H9 (cell line): ENCODE data around the gene SETD3. TPM values are rescaled to one million over a fixed set of nuclear protein-coding genes. Genes with fewer than 3 reads are reported as not detected.

ENCODE experiments used
- DNase-seq: peaks from one replicate; pipeline ENCODE4 v3.0.0-alpha.2; 2017
- H2AFZ ChIP-seq: one replicate; pipeline ENCODE4 v1.6.1; 2013; ENCODE audit warnings: mild to moderate bottlenecking, low read length, control low read depth, moderate library complexity
- H2AK5ac ChIP-seq: 2 replicates; pipeline ENCODE4 v1.6.1; 2013; ENCODE audit warnings: low read length, control low read depth, mixed read lengths; ENCODE audit not compliant: insufficient read length
- H2BK120ac ChIP-seq: one replicate; pipeline ENCODE4 v1.6.1; 2013; ENCODE audit warnings: low read depth, mild to moderate bottlenecking, low read length, control low read depth, inconsistent platforms; ENCODE audit not compliant: poor library complexity, severe bottlenecking
- H2BK12ac ChIP-seq: 2 replicates; pipeline ENCODE4 v1.6.1; 2013; ENCODE audit warnings: low read length, control low read depth, mixed read lengths, low read depth; ENCODE audit not compliant: insufficient read length
- H2BK15ac ChIP-seq: 2 replicates; pipeline ENCODE4 v1.6.1; 2013; ENCODE audit warnings: low read depth, low read length, control low read depth
- H2BK20ac ChIP-seq: one replicate; pipeline ENCODE4 v1.6.1; 2013; ENCODE audit warnings: low read depth, mild to moderate bottlenecking, low read length, control low read depth, inconsistent platforms; ENCODE audit not compliant: poor library complexity, severe bottlenecking
- H2BK5ac ChIP-seq: 2 replicates; pipeline ENCODE4 v1.6.1; 2013; ENCODE audit warnings: low read length, control low read depth, mixed read lengths; ENCODE audit not compliant: insufficient read length
- H3K14ac ChIP-seq: 2 replicates; pipeline ENCODE4 v1.6.1; 2013; ENCODE audit warnings: low read length, control low read depth; ENCODE audit not compliant: insufficient read depth
- H3K18ac ChIP-seq: 2 replicates; pipeline ENCODE4 v1.6.1; 2013; ENCODE audit warnings: low read depth, mild to moderate bottlenecking, mixed read lengths, low read length, control low read depth; ENCODE audit not compliant: insufficient read length
- H3K23ac ChIP-seq: 2 replicates; pipeline ENCODE4 v1.6.1; 2013; ENCODE audit warnings: low read length, control low read depth, mixed read lengths, low read depth; ENCODE audit not compliant: insufficient read length
- H3K23me2 ChIP-seq: 2 replicates; pipeline ENCODE4 v1.6.1; 2013; ENCODE audit warnings: low read depth, mild to moderate bottlenecking, mixed read lengths, low read length, control low read depth; ENCODE audit not compliant: insufficient read length, poor library complexity, severe bottlenecking
- H3K27ac ChIP-seq: 2 replicates; pipeline ENCODE4 v1.5.1; 2013; ENCODE audit warnings: low read length, control low read depth, mixed read lengths, low read depth; ENCODE audit not compliant: insufficient read length
- H3K27me3 ChIP-seq: 2 replicates; pipeline ENCODE4 v1.6.1; 2013; ENCODE audit warnings: low read length, control low read depth, inconsistent platforms; ENCODE audit not compliant: insufficient read depth
- H3K4ac ChIP-seq: 2 replicates; pipeline ENCODE4 v1.6.1; 2013; ENCODE audit warnings: low read depth, mild to moderate bottlenecking, control low read depth, inconsistent platforms, low read length, moderate library complexity
- H3K4me1 ChIP-seq: 2 replicates; pipeline ENCODE4 v1.6.1; 2013; ENCODE audit warnings: low read length, control low read depth, inconsistent platforms; ENCODE audit not compliant: insufficient read depth
- H3K4me2 ChIP-seq: 2 replicates; pipeline ENCODE4 v1.6.1; 2013; ENCODE audit warnings: low read length, control low read depth, mixed read lengths; ENCODE audit not compliant: insufficient read length, insufficient read depth
- H3K56ac ChIP-seq: 2 replicates; pipeline ENCODE4 v1.6.1; 2013; ENCODE audit warnings: low read depth, mild to moderate bottlenecking, mixed read lengths, low read length, control low read depth; ENCODE audit not compliant: insufficient read length
- H3K79me1 ChIP-seq: 2 replicates; pipeline ENCODE4 v1.6.1; 2013; ENCODE audit warnings: low read depth, mild to moderate bottlenecking, moderate library complexity, low read length, control low read depth, inconsistent platforms; ENCODE audit not compliant: insufficient read depth, poor library complexity, severe bottlenecking
- H3K79me2 ChIP-seq: 2 replicates; pipeline ENCODE4 v1.6.1; 2013; ENCODE audit warnings: low read length, control low read depth, inconsistent platforms; ENCODE audit not compliant: insufficient read depth
- H3K9ac ChIP-seq: 2 replicates; pipeline ENCODE4 v1.6.1; 2013; ENCODE audit warnings: low read length, control low read depth, mixed read lengths; ENCODE audit not compliant: insufficient read length; ENCODE audit errors: extremely low read depth
- H3K9me3 ChIP-seq: one replicate; pipeline ENCODE4 v1.6.1; 2013; ENCODE audit warnings: low read depth, low read length, inconsistent platforms; ENCODE audit not compliant: control insufficient read depth
- H3T11ph ChIP-seq: one replicate; pipeline ENCODE4 v1.6.1; 2013; ENCODE audit warnings: mild to moderate bottlenecking, low read length, control low read depth, inconsistent platforms
- H4K20me1 ChIP-seq: one replicate; pipeline ENCODE4 v1.6.1; 2013; ENCODE audit not compliant: control insufficient read depth, insufficient read length, insufficient read depth
- H4K5ac ChIP-seq: 2 replicates; pipeline ENCODE4 v1.6.1; 2013; ENCODE audit warnings: low read depth, mild to moderate bottlenecking, mixed read lengths, low read length, control low read depth; ENCODE audit not compliant: insufficient read length
- H4K8ac ChIP-seq: replicated peaks from 2 replicates; pipeline ENCODE4 v1.6.1; 2013; ENCODE audit warnings: low read length, control low read depth, mixed read lengths, low read depth; ENCODE audit not compliant: insufficient read length
- H4K91ac ChIP-seq: 2 replicates; pipeline ENCODE4 v1.6.1; 2013; ENCODE audit warnings: low read depth, mild to moderate bottlenecking, moderate library complexity, mixed read lengths, low read length, control low read depth; ENCODE audit not compliant: insufficient read length
- H3K27ac Mint-ChIP-seq, 3 experiments: 2 replicates in 2 of 3; 3 replicates in 1 of 3; pipeline ENCODE4 v1.8.0; 2020 to 2021; ENCODE audit warnings: mixed read lengths in 3 of 3, mild to moderate bottlenecking in 1 of 3, moderate library complexity in 1 of 3
- H3K27me3 Mint-ChIP-seq: 2 replicates; pipeline ENCODE4 v1.8.0; 2021; ENCODE audit warnings: low read depth, mild to moderate bottlenecking, moderate library complexity, mixed read lengths
- H3K36me3 Mint-ChIP-seq, 3 experiments: 2 replicates in 2 of 3; 3 replicates in 1 of 3; pipeline ENCODE4 v1.8.0; 2020 to 2021; ENCODE audit warnings: low read depth in 3 of 3, mixed read lengths in 3 of 3; ENCODE audit not compliant: insufficient read depth in 1 of 3
- H3K4me1 Mint-ChIP-seq, 2 experiments: 2 replicates each; pipeline ENCODE4 v1.8.0; 2020; ENCODE audit warnings: mixed read lengths in 2 of 2
- H3K4me3 Mint-ChIP-seq, 2 experiments: 2 replicates in 1 of 2; 3 replicates in 1 of 2; pipeline ENCODE4 v1.8.0; 2020 to 2021; ENCODE audit warnings: mild to moderate bottlenecking in 2 of 2, mixed read lengths in 2 of 2, moderate library complexity in 1 of 2
- H3K9me3 Mint-ChIP-seq, 2 experiments: 2 replicates in 1 of 2; 3 replicates in 1 of 2; pipeline ENCODE4 v1.8.0; 2020; ENCODE audit warnings: mild to moderate bottlenecking in 2 of 2, mixed read lengths in 2 of 2, moderate library complexity in 1 of 2
- WGBS: extraction: QIAGEN DNeasy Blood & Tissue Kit; methylation state at CpG from one replicate; pipeline ENCODE4 v1.1.7; 2013; ENCODE audit warnings: missing lambda C conversion rate, low lambda C conversion rate, mixed read lengths; ENCODE audit not compliant: insufficient read length; ENCODE audit errors: extremely low coverage; 5-methylcytosine and 5-hydroxymethylcytosine counted together
- total RNA-seq: library from RNA; stranded (reverse); gene quantifications from 2 replicates; pipeline ENCODE4 v1.2.1, GENCODE V29; 2021
- TF ChIP-seq, protein P1 (sequence below): fragments of 200-600 bp; sonication (generic); conservative IDR thresholded peaks from 3 replicates; pipeline ENCODE4 v1.8.0; 2021; ENCODE audit warnings: antibody characterized with exemption, mild to moderate bottlenecking

The SETD3 gene
- total RNA-seq, 1 experiment from 2014 or later: 56.7 TPM

DNA sequence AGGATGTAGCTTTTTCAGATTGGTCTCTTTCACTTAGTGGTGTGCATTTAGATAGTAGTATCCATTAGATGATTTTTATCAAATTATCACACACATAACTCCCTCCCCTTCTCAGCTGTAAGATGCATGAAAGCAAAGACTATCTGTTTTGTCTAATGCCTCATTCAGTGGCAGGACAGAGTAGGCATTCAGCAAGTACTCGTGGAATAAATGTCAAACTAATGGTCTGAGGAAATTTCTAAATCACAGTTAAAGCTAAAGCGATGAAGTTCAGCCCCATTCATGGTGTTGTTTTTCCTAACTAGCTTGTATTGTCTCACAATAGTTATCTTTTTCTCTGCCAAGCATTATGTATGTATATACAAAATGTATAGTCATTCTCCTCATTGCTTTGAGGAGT lies 16.7 kb upstream of the SETD3 start:
- H3K79me1 ChIP-seq: peaks cover 10% of the 10 kb centered on the region
- H3K23me2 ChIP-seq: no peaks in the 10 kb centered on the region
- Mint-ChIP-seq H3K9me3 (no peaks in the 10 kb centered on the region), H3K36me3 (peaks cover 28 to 81% (median 72%) of the 10 kb centered on the region in 3 experiments; a peak in 6 of 7 replicates), H3K27ac (no peak overlapping the region), H3K4me3 (no peak overlapping the region), H3K4me1 (peaks cover 0 to 3% of the 10 kb centered on the region in 2 experiments; a peak in 2 of 4 replicates), H3K27me3 (no peaks in the 10 kb centered on the region)
- H3K79me2 ChIP-seq: no peaks in the 10 kb centered on the region; the same call in 1 of the 2 replicates
- H3K4me1 ChIP-seq: no peaks in the 10 kb centered on the region; the same call in 1 of the 2 replicates
- no peak overlapping the region for H2BK15ac ChIP-seq
- DNase-seq: no peak
- H4K5ac ChIP-seq: no peak overlapping the region
- H2BK20ac ChIP-seq: no peak overlapping the region
- no peak overlapping the region for H4K91ac ChIP-seq
- H4K20me1 ChIP-seq: no peaks in the 10 kb centered on the region
- H3K18ac ChIP-seq: no peak overlapping the region
- H2BK120ac ChIP-seq: no peak overlapping the region
- no peak overlapping the region for H3K4me2 ChIP-seq
- no peak overlapping the region for H3T11ph ChIP-seq
- H3K56ac ChIP-seq: no peak overlapping the region
- no peak overlapping the region for H3K23ac ChIP-seq
- no peak overlapping the region for H2AK5ac ChIP-seq
- no peak overlapping the region for H3K14ac ChIP-seq
- no peak overlapping the region for H2BK5ac ChIP-seq
- TF ChIP-seq, protein P1, sequence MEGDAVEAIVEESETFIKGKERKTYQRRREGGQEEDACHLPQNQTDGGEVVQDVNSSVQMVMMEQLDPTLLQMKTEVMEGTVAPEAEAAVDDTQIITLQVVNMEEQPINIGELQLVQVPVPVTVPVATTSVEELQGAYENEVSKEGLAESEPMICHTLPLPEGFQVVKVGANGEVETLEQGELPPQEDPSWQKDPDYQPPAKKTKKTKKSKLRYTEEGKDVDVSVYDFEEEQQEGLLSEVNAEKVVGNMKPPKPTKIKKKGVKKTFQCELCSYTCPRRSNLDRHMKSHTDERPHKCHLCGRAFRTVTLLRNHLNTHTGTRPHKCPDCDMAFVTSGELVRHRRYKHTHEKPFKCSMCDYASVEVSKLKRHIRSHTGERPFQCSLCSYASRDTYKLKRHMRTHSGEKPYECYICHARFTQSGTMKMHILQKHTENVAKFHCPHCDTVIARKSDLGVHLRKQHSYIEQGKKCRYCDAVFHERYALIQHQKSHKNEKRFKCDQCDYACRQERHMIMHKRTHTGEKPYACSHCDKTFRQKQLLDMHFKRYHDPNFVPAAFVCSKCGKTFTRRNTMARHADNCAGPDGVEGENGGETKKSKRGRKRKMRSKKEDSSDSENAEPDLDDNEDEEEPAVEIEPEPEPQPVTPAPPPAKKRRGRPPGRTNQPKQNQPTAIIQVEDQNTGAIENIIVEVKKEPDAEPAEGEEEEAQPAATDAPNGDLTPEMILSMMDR: no peak
- no CpG with 5 or more reads among the region's 2 CpGs for WGBS
- H3K27ac ChIP-seq: no peak overlapping the region
- H3K27me3 ChIP-seq: no peaks in the 10 kb centered on the region
- no peak overlapping the region for H3K9ac ChIP-seq
- H3K4ac ChIP-seq: no peak overlapping the region
- no peak overlapping the region for H2AFZ ChIP-seq
- no peaks in the 10 kb centered on the region for H3K9me3 ChIP-seq
- H4K8ac ChIP-seq: no peak overlapping the region
- H2BK12ac ChIP-seq: no peak overlapping the region
